Measurements from ENCODE around the gene IGFBP1. TPM values are rescaled to one million over a fixed set of nuclear protein-coding genes. Genes with fewer than 3 reads are reported as not detected.
A peak's percentile ranks its signal among the peaks of the same experiment; 100 is the strongest.

Gene IGFBP1
- total and polyA plus RNA-seq, 2 experiments from 2014 or later: 0.18 TPM; not detected in 1

- no peak for TF ChIP-seq CTCF (IDR thresholded peaks at IDR 0.05; ENCODE audit: low read depth, low read length)
- H3K36me3 ChIP-seq: no peaks in the 10 kb centered on the region
- peak in 1 of 2 donors; percentile 10 for DNase-seq (ENCODE audit: low read depth in 1 of 2, low spot score in 1 of 2)
- H3K27me3 ChIP-seq: no peaks in the 10 kb centered on the region
- H3K9me3 ChIP-seq (ENCODE audit: low read depth): no peaks in the 10 kb centered on the region
- no peak overlapping the region for H3K4me3 ChIP-seq
- H3K27ac ChIP-seq: no peak overlapping the region
- no peaks in the 10 kb centered on the region for H3K4me1 ChIP-seq (ENCODE audit: low read depth)
Observed at GRCh38 chr7:45863715-45864114, 24.6 kb upstream of the IGFBP1 start.

GRCh38 chr7:45865594-45866410 is 22.5 kb upstream of the IGFBP1 start:
- Histone ChIP-seq H3K27me3 (peaks cover 10% of the 10 kb centered on the region), H3K4me1 (ENCODE audit: low read depth) (no peaks in the 10 kb centered on the region), H3K27ac (no peak overlapping the region), H3K4me3 (no peak overlapping the region), H3K9me3 (ENCODE audit: low read depth) (no peaks in the 10 kb centered on the region), H3K36me3 (no peaks in the 10 kb centered on the region)
- TF ChIP-seq CTCF (IDR thresholded peaks at IDR 0.05; ENCODE audit: low read depth, low read length): no peak
- DNase-seq (ENCODE audit: low read depth in 1 of 2, low spot score in 1 of 2): no peak

DNA sequence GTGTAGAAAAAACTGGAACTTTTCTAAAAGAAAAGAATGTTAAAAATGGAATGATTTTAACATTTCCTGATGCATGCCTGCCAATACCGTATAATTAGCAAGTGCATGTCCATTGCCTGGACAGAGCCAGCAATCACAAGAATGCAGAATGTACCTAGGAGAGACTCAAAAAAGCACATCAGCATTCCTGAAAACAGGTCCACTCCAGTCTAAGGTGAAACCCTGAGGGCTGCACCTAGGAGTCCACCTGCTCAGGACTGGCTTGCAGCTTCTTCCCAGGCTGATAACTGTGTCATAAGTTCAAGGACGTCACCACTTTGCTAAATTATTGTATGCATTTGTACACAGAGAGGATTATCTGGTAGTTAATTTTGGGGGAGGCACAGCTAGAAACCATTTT is 20.8 kb upstream of the IGFBP1 start:
- Histone ChIP-seq H3K4me3 (no peak overlapping the region), H3K27ac (no peak overlapping the region), H3K27me3 (peaks cover 16% of the 10 kb centered on the region), H3K36me3 (no peaks in the 10 kb centered on the region), H3K9me3 (ENCODE audit: low read depth) (no peaks in the 10 kb centered on the region), H3K4me1 (ENCODE audit: low read depth) (no peaks in the 10 kb centered on the region)
- DNase-seq (ENCODE audit: low read depth in 1 of 2, low spot score in 1 of 2): no peak
- TF ChIP-seq CTCF (IDR thresholded peaks at IDR 0.05; ENCODE audit: low read depth, low read length): no peak

GRCh38 chr7:45869426-45869825 is 18.9 kb upstream of the IGFBP1 start:
- Histone ChIP-seq H3K9me3 (ENCODE audit: low read depth) (no peaks in the 10 kb centered on the region), H3K27ac (no peak overlapping the region), H3K4me1 (ENCODE audit: low read depth) (no peaks in the 10 kb centered on the region), H3K27me3 (peaks cover 16% of the 10 kb centered on the region), H3K36me3 (no peaks in the 10 kb centered on the region), H3K4me3 (no peak overlapping the region)
- DNase-seq (ENCODE audit: low read depth in 1 of 2, low spot score in 1 of 2): peak in 1 of 2 donors; percentile 46
- no peak for TF ChIP-seq CTCF (IDR thresholded peaks at IDR 0.05; ENCODE audit: low read depth, low read length)

DNA sequence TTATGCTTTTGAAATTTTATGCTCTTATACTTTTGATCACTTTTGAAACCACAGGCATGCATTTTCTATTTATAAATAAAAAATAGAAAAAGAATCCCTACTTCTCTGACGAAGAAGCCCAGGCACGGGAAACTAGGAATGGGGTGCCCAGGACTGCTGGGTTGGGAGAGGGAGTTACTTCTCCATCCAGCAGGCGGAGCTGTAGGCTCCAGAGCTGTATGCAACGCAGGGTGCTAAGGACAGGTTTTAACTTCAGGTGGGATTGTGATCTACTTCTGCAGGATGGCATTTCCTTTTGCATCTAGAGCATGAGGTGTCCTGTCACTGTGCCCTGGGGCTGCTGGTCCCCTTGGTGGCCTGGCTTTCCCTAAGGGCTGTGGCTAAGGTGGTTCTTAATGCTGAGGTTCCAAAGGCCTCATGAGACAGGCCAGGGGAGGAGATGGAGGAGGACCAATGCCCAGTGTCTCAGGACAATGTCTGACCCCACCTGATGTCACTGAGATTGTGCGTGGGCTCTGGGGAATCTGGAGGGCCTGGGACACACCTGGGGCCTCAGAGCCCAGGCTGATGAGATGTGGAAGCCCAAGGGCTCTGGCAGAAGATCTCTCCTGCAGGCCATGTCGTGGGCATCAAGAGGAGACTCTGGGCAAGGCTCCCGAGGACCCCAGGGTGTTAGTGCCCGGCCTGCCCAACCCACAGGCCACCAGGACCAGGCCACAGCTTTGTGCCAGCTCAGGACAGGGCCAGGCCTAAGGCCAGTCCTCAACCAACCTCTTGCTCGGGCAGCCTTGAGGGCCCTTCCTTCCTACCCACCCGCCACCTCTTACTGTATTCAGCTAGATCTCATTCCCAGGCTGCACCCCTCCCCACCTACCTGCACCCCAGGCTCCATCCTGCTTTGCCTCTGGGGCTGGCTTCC is 15.9 kb upstream of the IGFBP1 start:
- peak; percentile 75 for TF ChIP-seq CTCF (IDR thresholded peaks at IDR 0.05; ENCODE audit: low read depth, low read length)
- Histone ChIP-seq H3K27me3 (peaks cover 16% of the 10 kb centered on the region), H3K27ac (no peak overlapping the region), H3K4me3 (no peak overlapping the region), H3K9me3 (ENCODE audit: low read depth) (no peaks in the 10 kb centered on the region), H3K4me1 (ENCODE audit: low read depth) (no peaks in the 10 kb centered on the region), H3K36me3 (no peaks in the 10 kb centered on the region)
- peak; percentile 29 to 42 for DNase-seq (ENCODE audit: low read depth in 1 of 2, low spot score in 1 of 2)

Data from cardiac muscle cell (in vitro differentiated cells and primary cell).